SK-N-MC (cell line): Measurements from ENCODE around the gene SVOPL.

Source experiments
- EZH2 ChIP-seq: fragments of 200-600 bp; sonication (generic); IDR thresholded peaks from one replicate; pipeline ENCODE4 v1.6.1; 2017; ENCODE audit warnings: antibody characterized with exemption
- FOXP2 ChIP-seq: optimal IDR thresholded peaks from 2 replicates; pipeline ENCODE3; 2011; ENCODE audit warnings: mild to moderate bottlenecking, moderate library complexity; ENCODE audit not compliant: insufficient read depth; ENCODE audit errors: extremely low read length, control extremely low read depth
- POLR2AphosphoS5 ChIP-seq: IDR thresholded peaks from 2 replicates; pipeline ENCODE4 v1.6.1; 2012; ENCODE audit warnings: mild to moderate bottlenecking, low read depth, low read length, borderline replicate concordance

GRCh38 chr7:138712652-138713051 lies 11.5 kb upstream of the SVOPL start:
- TF ChIP-seq FOXP2, result no peak
- TF ChIP-seq EZH2, result no peak
- TF ChIP-seq POLR2AphosphoS5, result no peak
